B cell (primary cell): ENCODE measurements around the gene TPP2. TPM values are rescaled to one million over a fixed set of nuclear protein-coding genes. Genes with fewer than 3 reads are reported as not detected.

Source experiments
- ATAC-seq: fragments of 200-7000 bp; cut with Tn5 transposase; one replicate; pipeline ENCODE4 v1.10.0; 2021; ENCODE audit warnings: low read depth, mild to moderate bottlenecking, moderate number of reproducible peaks, moderate library complexity
- CTCF ChIA-PET: fragments of 350-600 bp; sonication (Branson Sonifier 250); formaldehyde crosslinking; loops from one replicate; lab custom pipeline; 2021; ENCODE audit warnings: antibody characterized with exemption, inconsistent platforms; lab: Charles Lee
- POLR2A ChIA-PET: fragments of 350-600 bp; sonication (Branson Sonifier 250); formaldehyde crosslinking; loops from one replicate; lab custom pipeline; 2021; ENCODE audit warnings: antibody characterized with exemption; lab: Charles Lee
- DNase-seq: peaks from one replicate; pipeline ENCODE4 v3.0.0; 2013
- H2AFZ ChIP-seq: 2 replicates; pipeline ENCODE4 v1.6.1; 2012; ENCODE audit warnings: mild to moderate bottlenecking, low read depth, low read length; ENCODE audit not compliant: insufficient read depth, poor library complexity, severe bottlenecking
- H3K27ac ChIP-seq, 2 donors: 1 replicate in 1 of 2; 2 replicates in 1 of 2; pipeline ENCODE4 v1.5.1; 2012 to 2013; ENCODE audit warnings: low read length in 2 of 2, mild to moderate bottlenecking in 2 of 2, moderate library complexity in 1 of 2
- H3K27me3 ChIP-seq, 4 experiments: fragments of 200-600 bp in 1 of 4; sonication (generic) in 1 of 4; replicated peaks in 1 of 4; 1 replicate in 2 of 4; 2 replicates in 2 of 4; pipeline versions ENCODE4 v1.6.1 to v1.7.0; 2013 to 2016; ENCODE audit warnings: low read length in 3 of 4, mild to moderate bottlenecking in 2 of 4, mixed read lengths in 1 of 4, moderate library complexity in 1 of 4; ENCODE audit not compliant: insufficient read depth in 4 of 4, control insufficient read depth in 3 of 4; ENCODE audit errors: control extremely low read depth in 1 of 4
- H3K36me3 ChIP-seq, 2 experiments: replicated peaks in 1 of 2; 1 replicate in 1 of 2; 2 replicates in 1 of 2; pipeline versions ENCODE4 v1.6.1 to v1.7.1; 2013; ENCODE audit warnings: low read length in 1 of 2; ENCODE audit not compliant: insufficient read depth in 2 of 2, control insufficient read depth in 1 of 2; ENCODE audit errors: control extremely low read depth in 1 of 2, extremely low read depth in 1 of 2
- H3K4me1 ChIP-seq, 2 donors: fragments of 200-600 bp in 1 of 2; sonication (generic) in 1 of 2; 1 replicate in 1 of 2; 2 replicates in 1 of 2; pipeline versions ENCODE4 v1.5.1 to v1.6.1; 2013 to 2017; ENCODE audit warnings: low read length in 2 of 2; ENCODE audit not compliant: control insufficient read depth in 2 of 2, insufficient read depth in 2 of 2
- H3K4me2 ChIP-seq: replicated peaks from 2 replicates; pipeline ENCODE3; 2012; ENCODE audit warnings: mild to moderate bottlenecking, low read depth, low read length; ENCODE audit not compliant: poor library complexity, severe bottlenecking
- H3K4me3 ChIP-seq, 5 experiments: fragments of 200-600 bp in 1 of 5; sonication (generic) in 1 of 5; 1 replicate in 3 of 5; 2 replicates in 2 of 5; pipeline versions ENCODE4 v1.5.1 to v1.7.0; 2011 to 2016; ENCODE audit warnings: low read length in 4 of 5, mild to moderate bottlenecking in 4 of 5, low read depth in 2 of 5, control low read depth in 1 of 5, moderate library complexity in 1 of 5; ENCODE audit not compliant: insufficient read depth in 1 of 5; ENCODE audit errors: control extremely low read depth in 1 of 5, extremely low read depth in 1 of 5
- H3K79me2 ChIP-seq: fragments of 200-600 bp; sonication (generic); one replicate; pipeline ENCODE4 v1.6.0; 2016; ENCODE audit warnings: low read length; ENCODE audit not compliant: control insufficient read depth, insufficient read depth
- H3K9ac ChIP-seq: fragments of 200-600 bp; sonication (generic); 2 replicates; pipeline ENCODE4 v1.6.1; 2017; ENCODE audit warnings: mild to moderate bottlenecking, low read length, moderate library complexity
- H3K9me3 ChIP-seq, 3 donors: one replicate each; pipeline versions ENCODE4 v1.6.1 to v1.7.1; 2013; ENCODE audit warnings: low read length in 2 of 3; ENCODE audit not compliant: control insufficient read depth in 2 of 3, insufficient read depth in 1 of 3; ENCODE audit errors: control extremely low read depth in 1 of 3
- H4K20me1 ChIP-seq: 2 replicates; pipeline ENCODE4 v1.6.0; 2012; ENCODE audit warnings: mild to moderate bottlenecking, low read length; ENCODE audit not compliant: insufficient read depth, control insufficient read depth, poor library complexity, severe bottlenecking
- H3K27ac Mint-ChIP-seq: one replicate; pipeline ENCODE4 v1.8.0; 2021; ENCODE audit warnings: mixed read lengths
- H3K27me3 Mint-ChIP-seq: one replicate; pipeline ENCODE4 v1.8.0; 2021; ENCODE audit warnings: mixed read lengths
- H3K4me1 Mint-ChIP-seq: one replicate; pipeline ENCODE4 v1.8.0; 2021; ENCODE audit warnings: mixed read lengths
- H3K4me3 Mint-ChIP-seq: one replicate; pipeline ENCODE4 v1.8.0; 2021; ENCODE audit warnings: mixed read lengths
- H3K9me3 Mint-ChIP-seq: one replicate; pipeline ENCODE4 v1.8.0; 2022; ENCODE audit warnings: mixed read lengths; ENCODE audit not compliant: insufficient read depth
- CTCF ChIP-seq: fragments of 200-600 bp; IDR thresholded peaks from one replicate; pipeline ENCODE4 v1.8.0; 2022; ENCODE audit warnings: antibody characterized with exemption, mild to moderate bottlenecking
- EZH2 ChIP-seq: IDR thresholded peaks from 2 replicates; pipeline ENCODE4 v1.6.1; 2012; ENCODE audit warnings: borderline replicate concordance, low read depth, mild to moderate bottlenecking, moderate library complexity, low read length; ENCODE audit not compliant: insufficient read depth, poor library complexity, severe bottlenecking
- WGBS: methylation state at CpG from one replicate; pipeline ENCODE4 v1.1.5; 2013; ENCODE audit warnings: missing lambda C conversion rate; ENCODE audit not compliant: insufficient coverage; 5-methylcytosine and 5-hydroxymethylcytosine counted together
- intact Hi-C: fragments of 100-400 bp; cut with micrococcal nuclease; formaldehyde crosslinking; loops from one replicate; pipeline ENCODE4 v1.10.0; 2022
- polyA plus RNA-seq: library from polyadenylated mRNA; depleted of rRNA; stranded (reverse); fragments of >200 nt; gene quantifications from 2 replicates; pipeline ENCODE4 v1.2.3, GENCODE V29; 2012
- total RNA-seq, 2 donors: library from RNA; stranded (reverse); fragments of 120-200 nt in 1 of 2; gene quantifications; 1 replicate in 1 of 2; 2 replicates in 1 of 2; pipeline versions ENCODE4 v1.2.3 to v1.2.4, GENCODE V29; 2013 to 2022

Gene TPP2
- total and polyA plus RNA-seq, 2 donors (not counting 1 experiment from before 2014, with no cell fraction given): 22.1 to 51.1 TPM

DNA sequence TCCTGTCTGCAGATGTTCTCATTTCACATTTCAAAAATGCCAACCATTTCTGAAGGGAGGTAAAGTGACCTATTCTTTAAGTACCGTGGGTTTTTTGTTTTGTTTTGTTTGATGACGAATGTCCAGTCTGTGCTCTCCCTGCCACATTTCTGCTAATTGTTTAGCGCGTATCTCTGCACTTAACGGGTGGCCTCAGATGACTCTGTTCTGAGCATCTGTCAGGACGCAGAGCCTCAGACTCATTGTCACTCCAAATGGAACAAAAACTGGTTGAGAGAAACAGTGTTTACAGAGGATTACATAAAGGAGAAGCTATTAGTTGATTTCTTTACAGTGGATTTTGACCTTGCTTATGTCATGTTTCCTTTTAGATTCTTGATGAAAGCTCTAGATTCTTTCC is 23.7 kb downstream of the TPP2 start:
- Histone ChIP-seq H4K20me1 (no peaks in the 10 kb centered on the region), H3K27me3 (no peaks in the 10 kb centered on the region), H2AFZ (no peak overlapping the region), H3K79me2 (peaks cover under 1% of the 10 kb centered on the region), H3K9ac (no peak overlapping the region), H3K4me2 (no peak overlapping the region), H3K4me1 (no peaks in the 10 kb centered on the region), H3K4me3 (no peak overlapping the region), H3K27ac (no peak overlapping the region), H3K9me3 (no peaks in the 10 kb centered on the region), H3K36me3 (peaks cover 23 to 72% of the 10 kb centered on the region in 2 experiments)
- Mint-ChIP-seq H3K4me1 (no peaks in the 10 kb centered on the region), H3K9me3 (no peaks in the 10 kb centered on the region), H3K4me3 (no peak overlapping the region), H3K27me3 (no peaks in the 10 kb centered on the region), H3K27ac (no peak overlapping the region)
- ChIA-PET CTCF (no interaction called here), POLR2A (no interaction called here)
- ATAC-seq: no peak
- intact Hi-C loops: no loop called here
- WGBS: 100% methylated on average over 5 of the region's 6 CpGs
- no peak for DNase-seq
- TF ChIP-seq EZH2: no peak
- no peak for TF ChIP-seq CTCF

- POLR2A ChIA-PET: no interaction called here
- Histone ChIP-seq H3K79me2 (no peaks in the 10 kb centered on the region), H3K9me3 (no peaks in the 10 kb centered on the region), H3K4me2 (no peak overlapping the region), H3K4me1 (no peaks in the 10 kb centered on the region), H3K27me3 (no peaks in the 10 kb centered on the region), H2AFZ (no peak overlapping the region), H3K36me3 (peaks cover 6 to 55% of the 10 kb centered on the region in 2 experiments), H3K9ac (no peak overlapping the region), H4K20me1 (no peaks in the 10 kb centered on the region), H3K27ac (no peak overlapping the region), H3K4me3 (no peak overlapping the region)
- intact Hi-C loops: no loop called here
- WGBS: 100% methylated on average over 1 of the region's 1 CpG
- no peak for DNase-seq
- Mint-ChIP-seq H3K27me3 (no peaks in the 10 kb centered on the region), H3K4me1 (no peaks in the 10 kb centered on the region), H3K4me3 (no peak overlapping the region), H3K9me3 (no peaks in the 10 kb centered on the region), H3K27ac (no peak overlapping the region)
- ATAC-seq: no peak
- TF ChIP-seq EZH2 (no peak), CTCF (no peak)
- CTCF ChIA-PET: interaction anchor here (1.2 kb wide), 1 partner anchor 45 kb away, joined by 6 read pairs; no protein-coding TSS in a partner anchor
These were observed 30.1 kb downstream of the TPP2 start for GRCh38 chr13:102626928-102627327.
